Neural progenitor cell (in vitro differentiated cells): ENCODE results near the gene PFN4.

ENCODE experiments used
- CTCF ChIP-seq: fragments of 200-600 bp; sonication (generic); IDR thresholded peaks from 2 replicates; pipeline ENCODE4 v1.5.1; 2017; ENCODE audit warnings: antibody characterized with exemption, mild to moderate bottlenecking
- EZH2 ChIP-seq: fragments of 200-600 bp; sonication (generic); IDR thresholded peaks from 2 replicates; pipeline ENCODE4 v1.6.1; 2017; ENCODE audit warnings: antibody characterized with exemption, mild to moderate bottlenecking, moderate library complexity

DNA sequence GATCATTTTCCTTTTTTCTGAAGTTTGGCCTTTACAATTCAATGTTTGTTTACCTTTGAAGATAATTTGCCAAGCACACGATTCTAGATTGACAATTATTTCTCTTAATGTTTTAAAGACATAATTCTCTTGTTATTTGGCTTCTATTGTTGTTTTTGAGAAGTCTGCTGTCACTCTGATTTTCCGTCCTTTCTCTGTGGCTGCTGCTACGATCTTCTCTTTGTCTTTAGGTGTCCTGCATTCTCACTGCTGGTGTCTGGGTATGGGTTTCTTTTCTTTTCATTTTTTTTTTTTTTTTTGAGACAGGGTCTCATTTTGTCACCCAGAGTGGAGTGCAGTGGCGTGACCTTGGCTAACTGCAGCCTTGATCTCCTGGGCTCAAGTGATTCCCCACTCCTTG is 36.6 kb upstream of the PFN4 start:
- TF ChIP-seq CTCF = no peak
- TF ChIP-seq EZH2 = no peak
